GM08714 (cell line): ENCODE data around the gene TAF8.

ENCODE experiments used
- H3K4me3 ChIP-seq: fragments of 200-500 bp; sonication (Bioruptor generic); 2 replicates; pipeline ENCODE4 v1.5.1; 2014; ENCODE audit warnings: mild to moderate bottlenecking, low read length, inconsistent platforms
- ZNF274 ChIP-seq: IDR thresholded peaks from 2 replicates; pipeline ENCODE4 v1.6.1; 2012; ENCODE audit warnings: mild to moderate bottlenecking, low read depth, low read length

Gene TAF8

DNA sequence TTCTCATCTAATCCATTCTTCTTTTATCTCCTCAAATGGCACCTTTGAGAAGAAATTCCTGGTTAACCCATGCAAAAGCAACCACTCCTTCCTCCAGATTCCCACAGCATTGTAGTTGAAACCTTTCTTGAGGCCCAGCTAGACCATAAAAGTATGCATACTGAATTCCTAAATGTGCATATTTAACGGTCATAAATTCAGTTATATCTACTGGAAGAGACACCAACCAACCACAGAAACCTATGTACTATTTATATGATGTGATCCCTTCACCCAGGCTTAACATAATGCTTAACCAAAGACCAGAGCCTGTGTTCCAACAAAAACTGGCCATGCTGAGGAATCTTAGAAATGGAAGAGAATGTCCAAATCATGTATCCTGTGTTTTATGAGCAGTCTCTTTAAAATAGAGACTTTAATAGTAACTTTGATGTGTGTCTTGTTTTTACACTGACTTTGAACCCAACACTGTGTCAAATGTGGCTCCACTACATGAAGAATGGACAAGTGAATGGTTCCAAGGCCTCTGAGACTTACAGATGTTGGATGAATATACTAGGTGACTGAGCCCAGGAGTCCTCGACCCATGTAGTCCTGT is 11.4 kb upstream of the TAF8 start:
- no peak overlapping the region for H3K4me3 ChIP-seq

DNA sequence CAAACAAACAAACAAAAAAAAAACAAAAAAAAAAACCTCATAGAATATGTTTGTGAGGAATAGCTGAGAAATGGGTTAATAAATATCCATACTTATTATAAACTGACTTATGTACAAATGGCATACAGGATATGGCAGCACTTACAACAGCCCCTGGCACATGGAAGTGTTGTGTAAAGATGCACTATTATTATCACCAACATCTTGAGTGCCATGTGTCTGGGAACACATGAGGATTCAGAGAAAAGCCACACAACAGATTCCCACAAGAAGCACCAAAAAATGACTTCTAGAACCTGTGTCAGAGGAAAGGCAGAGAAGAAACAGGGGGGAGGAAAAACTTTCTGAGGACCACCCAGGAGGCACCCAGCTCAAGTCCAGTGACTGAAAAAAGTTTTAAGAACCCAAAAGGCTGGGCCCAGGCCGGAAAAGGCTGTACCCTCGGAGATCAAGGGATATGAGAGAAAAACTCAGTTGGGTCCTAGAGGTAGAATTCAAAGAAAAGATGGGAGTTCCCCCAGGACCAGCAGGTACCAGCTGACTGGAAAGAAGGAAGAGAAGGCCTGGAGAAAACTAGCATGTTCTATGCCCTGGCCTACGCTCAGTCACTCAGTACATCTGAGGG is 9.4 kb upstream of the TAF8 start:
- H3K4me3 ChIP-seq = no peak overlapping the region
- TF ChIP-seq ZNF274 = no peak

More for the DNA sequence above, 11.4 kb upstream of the TAF8 start:
- TF ChIP-seq ZNF274 = no peak

DNA sequence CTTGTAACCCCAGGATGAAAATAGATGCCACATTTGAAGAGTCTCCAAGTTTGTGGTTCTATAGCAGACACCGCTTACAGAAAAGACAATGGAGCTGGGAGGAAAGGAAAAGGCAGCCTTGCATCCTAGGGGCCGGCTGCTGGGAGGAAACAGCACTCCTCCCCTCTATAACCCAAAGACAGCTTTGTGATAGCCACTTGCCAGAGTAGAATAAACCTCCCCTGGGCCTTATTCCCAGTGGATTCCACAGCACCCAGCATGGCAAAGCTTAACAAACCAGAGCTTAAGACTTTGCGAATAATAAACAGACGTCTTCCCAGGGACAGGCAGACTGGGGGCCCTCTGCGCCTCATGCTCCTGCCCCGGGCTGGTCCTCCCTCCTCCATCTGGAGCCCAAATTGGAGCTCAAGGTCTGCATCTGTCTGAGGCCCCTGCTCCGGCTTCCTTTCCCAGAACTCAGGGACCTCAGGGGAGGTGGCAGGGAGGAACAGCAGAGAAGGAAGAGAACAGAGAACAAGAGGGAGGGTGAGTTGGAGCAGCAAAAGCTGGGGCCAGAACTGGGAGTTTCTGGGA is 8.8 kb upstream of the TAF8 start:
- TF ChIP-seq ZNF274 = no peak
- H3K4me3 ChIP-seq = no peak overlapping the region

DNA sequence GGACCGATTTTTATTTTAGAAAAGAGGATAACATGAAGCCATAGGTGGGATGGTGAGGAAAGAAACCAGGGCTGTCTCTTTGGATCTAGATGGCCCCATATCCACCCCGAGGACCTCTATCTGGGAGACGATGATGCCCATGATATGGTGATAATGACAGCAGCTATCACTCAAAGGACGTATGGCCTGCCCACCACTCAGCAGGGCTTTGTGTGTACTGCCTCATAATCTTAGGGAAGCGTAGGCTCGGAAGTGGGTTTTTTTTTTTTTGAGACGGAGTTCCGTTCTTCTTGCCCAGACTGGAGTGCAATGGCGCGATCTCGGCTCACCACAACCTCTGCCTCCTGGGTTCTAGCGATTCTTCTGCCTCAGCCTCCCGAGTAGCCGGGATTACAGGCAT is 8.2 kb upstream of the TAF8 start:
- no peak overlapping the region for H3K4me3 ChIP-seq
- no peak for TF ChIP-seq ZNF274

DNA sequence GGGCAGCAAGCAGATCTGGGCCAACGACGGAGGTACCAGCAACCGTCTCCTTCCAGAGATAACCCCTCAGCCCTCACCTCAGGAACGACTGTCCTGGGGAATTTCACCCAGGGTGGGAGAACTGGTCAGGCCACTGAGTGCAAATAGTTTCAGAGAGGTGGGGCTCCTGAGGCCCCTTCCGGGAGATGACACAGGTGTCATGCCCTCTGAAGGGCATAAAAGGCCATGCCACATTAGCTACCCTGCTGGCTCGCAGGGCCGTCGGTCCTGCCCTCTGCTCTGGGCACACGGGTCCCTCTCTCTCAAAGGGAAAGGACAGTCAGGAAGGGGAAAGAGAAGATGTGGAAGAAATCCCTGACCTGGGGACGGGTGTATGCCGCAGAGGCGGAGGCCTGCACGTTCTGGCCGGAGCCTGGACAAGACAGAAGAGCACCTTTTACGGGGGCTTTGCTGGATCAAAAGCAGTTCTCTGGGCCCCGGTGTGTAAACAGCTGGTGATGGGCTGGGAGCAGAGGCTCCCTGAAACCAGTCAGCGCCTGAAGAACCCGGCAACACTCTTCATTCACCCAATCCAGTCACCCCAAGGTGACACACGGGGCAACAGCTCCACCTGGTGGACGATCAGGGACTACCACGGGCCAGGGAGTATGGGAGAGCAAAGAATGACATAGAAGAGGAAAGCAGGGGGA is 6.4 kb upstream of the TAF8 start:
- no peak for TF ChIP-seq ZNF274
- no peak overlapping the region for H3K4me3 ChIP-seq

DNA sequence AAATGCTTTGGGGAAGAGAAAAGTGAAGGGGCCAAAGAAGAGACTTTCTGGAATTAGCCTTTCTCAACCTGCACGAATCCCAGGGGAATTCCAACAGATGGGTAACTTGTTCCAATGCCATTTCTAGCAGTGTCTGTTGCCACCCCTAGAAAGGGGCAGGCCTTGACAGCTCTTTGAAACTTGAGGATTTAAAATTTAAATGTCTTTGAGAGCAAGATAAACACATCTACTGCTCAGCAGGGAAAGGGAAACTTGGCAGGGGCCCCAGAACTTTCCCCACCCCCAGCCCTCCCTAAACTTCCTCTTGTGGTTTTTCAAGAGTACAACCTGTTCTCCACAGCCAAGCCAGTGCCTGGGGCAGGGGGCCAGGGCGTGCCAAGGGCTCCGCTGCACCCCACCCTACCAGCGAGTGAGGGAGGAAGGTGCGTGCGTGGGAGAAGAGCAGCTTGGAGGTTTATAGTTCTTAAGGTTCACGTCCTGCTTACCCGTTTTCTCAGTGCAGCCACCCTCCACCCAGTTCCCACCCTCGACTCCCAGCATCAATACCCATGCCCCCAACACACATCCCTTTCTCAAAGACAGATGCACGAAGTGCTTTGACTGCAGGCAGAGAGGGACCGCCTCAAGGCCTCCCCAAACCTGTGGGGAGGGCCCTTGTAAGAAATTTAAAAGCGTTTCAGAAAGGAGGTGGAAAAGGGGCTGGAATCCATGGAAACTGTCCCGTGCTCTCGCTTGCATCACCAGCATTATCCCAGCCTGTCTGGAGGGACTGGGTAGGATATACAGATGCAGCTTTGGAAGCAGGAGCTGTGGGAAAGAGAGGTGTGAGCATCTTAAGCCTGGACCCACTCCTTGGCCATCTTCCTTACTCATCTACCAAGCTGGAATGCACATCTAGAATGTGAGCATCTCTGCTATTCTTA is 4.5 kb upstream of the TAF8 start:
- H3K4me3 ChIP-seq = peak overlapping the region; percentile 23; the same call in 1 of the 2 replicates
- TF ChIP-seq ZNF274 = no peak

DNA sequence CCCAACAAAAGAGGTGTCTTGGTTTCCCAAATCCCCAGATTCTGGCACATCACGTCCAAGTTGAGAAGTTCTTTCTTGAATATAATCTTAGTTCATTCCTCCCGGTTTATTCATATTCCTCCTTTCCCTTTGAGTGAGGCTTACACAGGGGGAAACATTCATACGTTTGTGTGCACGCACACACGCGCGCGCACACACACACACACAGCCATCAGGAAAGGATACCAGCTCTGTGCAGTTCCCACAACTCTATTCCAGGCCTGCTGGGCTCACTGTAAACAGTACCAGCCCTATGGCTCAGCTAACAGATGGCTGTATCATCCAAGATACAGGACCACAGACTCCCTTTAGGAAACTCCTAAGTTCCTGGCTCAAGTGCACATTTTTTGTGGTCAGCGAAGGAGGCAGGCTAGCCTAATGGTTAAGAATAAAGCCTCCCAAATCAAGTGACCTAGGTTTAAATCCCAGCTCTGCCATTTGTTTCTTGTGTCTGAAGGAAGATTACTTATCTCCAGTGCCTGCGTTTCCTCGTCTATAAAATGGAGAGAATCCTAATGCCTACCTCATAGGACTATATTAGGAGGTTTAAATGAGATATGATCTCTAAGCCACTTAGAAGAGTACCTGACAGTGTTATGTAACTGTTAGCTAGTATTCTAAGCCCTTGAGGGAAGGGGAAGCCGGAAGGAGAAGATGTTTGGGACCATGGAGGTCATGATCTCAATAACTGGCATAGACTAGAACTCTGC is 3.7 kb upstream of the TAF8 start:
- no peak overlapping the region for H3K4me3 ChIP-seq

DNA sequence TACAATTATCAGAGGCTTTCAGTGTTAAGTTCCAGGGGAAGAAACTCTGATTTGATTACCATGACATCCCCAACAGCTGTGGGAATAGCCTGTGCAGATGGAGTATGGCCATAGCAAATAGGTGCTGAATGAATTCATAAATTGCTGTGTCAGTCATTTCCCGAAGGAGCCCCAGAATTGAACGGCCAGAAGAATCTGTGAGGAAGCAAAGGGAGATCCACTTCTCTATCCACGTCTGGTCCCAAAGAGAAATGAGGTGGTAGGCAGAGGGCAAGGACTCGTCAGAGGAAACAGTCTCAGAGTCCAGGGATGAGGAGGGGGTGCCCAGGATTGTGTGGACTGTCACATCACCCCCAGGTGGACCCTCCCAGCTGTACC is 3.1 kb upstream of the TAF8 start:
- no peak for TF ChIP-seq ZNF274
- no peak overlapping the region for H3K4me3 ChIP-seq

More for the DNA sequence above, 3.7 kb upstream of the TAF8 start:
- no peak for TF ChIP-seq ZNF274

DNA sequence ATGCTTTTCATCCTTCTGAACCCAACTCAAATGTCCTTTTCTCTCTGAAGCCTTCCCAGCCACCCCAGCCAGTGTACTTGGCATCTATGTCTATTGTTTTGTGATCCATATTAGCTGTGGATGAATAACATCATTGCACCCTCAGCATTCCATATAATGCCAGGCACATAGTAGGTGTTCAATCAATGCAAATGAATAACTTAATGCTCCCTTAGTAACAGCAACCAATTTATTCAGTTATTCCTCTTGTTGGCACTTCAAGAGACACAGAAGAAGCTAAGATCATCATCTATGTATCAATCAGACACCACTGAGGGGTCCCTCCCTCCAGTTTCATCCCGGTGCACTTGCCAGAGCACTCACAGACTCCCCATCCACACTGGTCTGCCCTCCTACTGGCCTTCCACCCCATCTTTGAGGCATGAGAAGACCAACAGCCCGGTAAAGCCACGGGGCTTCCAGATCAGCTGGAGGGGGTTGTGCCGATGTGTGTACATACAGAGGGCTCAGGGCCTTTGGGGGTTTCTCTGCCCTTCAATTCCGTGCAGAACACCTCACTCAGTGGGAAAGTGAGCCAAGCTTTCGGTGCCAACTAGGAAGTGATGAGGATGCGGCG is 2.4 kb upstream of the TAF8 start:
- H3K4me3 ChIP-seq = peak overlapping the region; percentile 54; the same call in 1 of the 2 replicates
- no peak for TF ChIP-seq ZNF274

DNA sequence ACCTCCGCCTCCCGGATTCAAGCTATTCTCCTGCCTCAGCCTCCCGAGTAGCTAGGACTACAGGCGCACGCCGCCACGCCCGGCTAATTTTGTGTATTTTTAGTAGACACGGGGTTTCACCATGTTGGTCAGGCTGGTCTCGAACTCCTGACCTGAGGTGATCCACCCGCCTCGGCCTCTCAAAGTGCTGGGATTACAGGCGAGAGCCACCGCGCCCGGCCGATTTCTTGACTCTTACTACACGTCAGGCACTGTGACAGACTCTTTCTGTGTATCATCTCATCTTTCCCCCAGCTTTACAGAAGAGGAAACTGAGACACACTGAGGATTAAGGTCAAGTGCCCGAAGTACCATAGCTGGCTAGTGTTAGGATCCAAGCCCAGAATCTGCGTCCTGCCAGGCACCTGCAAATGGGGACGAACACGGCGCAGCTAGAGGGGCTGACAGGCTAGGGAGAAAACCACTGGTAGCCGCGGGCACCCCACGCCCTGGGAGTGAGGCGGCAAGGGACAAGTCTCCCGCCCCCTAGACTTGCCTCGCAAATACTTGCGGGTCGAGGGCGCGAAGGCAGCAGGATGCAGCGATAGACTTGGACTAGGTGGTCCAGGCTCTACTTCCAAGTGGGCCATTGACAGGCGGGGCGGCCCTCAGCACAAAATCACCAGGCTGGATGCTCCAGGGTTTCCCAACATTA is 1.1 kb upstream of the TAF8 start:
- H3K4me3 ChIP-seq = peak overlapping the region; percentile 54; the same call in 1 of the 2 replicates
- TF ChIP-seq ZNF274 = no peak

DNA sequence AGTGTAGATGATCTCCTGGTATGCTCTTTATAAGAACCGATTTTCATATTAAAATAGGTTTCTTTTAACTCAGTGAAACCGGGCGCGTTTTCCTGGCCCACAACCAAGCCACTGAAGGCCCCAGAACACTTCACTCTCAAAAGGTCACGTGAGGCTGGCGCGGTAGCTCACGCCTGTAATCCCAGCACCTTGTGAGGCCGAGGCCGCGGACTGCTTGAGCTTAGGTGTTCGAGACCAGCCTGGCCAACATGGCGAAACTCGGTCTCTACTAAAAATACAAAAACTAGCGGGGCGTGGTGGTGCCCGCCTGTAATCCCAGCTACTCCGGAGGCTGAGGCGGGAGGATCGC is 402 bp upstream of the TAF8 start:
- peak overlapping the region; percentile 83; the same call in 1 of the 2 replicates for H3K4me3 ChIP-seq
- no peak for TF ChIP-seq ZNF274

DNA sequence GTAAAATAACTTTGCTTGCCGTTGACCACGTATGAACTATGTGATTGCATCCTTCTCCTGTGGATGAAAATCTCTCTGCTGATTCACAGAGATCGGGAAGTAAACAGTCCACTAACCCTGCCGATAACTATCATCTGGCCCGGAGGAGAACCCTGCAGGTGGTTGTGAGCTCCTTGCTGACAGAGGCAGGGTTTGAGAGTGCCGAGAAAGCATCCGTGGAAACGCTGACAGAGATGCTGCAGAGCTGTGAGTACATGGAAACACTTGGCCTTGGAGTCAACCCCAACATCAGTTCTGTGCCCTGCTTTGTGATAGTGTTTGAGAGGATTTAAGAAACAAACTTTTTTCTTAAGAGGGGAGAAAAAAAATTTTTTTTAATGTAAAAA is 937 bp downstream of the TAF8 start:
- peak overlapping the region; percentile 83 for H3K4me3 ChIP-seq
- TF ChIP-seq ZNF274 = no peak
